HG02588 (cell line): Measurements from ENCODE around the gene SPTSSA.

Experiments used
- ATAC-seq: cut with Tn5 transposase; IDR thresholded peaks from one replicate; pipeline ENCODE4 v1.9.1; 2021; ENCODE audit warnings: mild to moderate bottlenecking, moderate library complexity; ENCODE audit not compliant: unreplicated experiment

The SPTSSA gene

GRCh38 chr14:34472706-34473279 is 10.8 kb upstream of the SPTSSA start:
- ATAC-seq: no peak

GRCh38 chr14:34470319-34470718 is 8.3 kb upstream of the SPTSSA start:
- ATAC-seq: no peak

- ATAC-seq: no peak
Observed at GRCh38 chr14:34466691-34467090, 4.7 kb upstream of the SPTSSA start.

- no peak for ATAC-seq
Observed at GRCh38 chr14:34465069-34465859, 3.2 kb upstream of the SPTSSA start.

GRCh38 chr14:34463598-34463961 is 1.5 kb upstream of the SPTSSA start:
- no peak for ATAC-seq

GRCh38 chr14:34461334-34462131 is 507 bp downstream of the SPTSSA start:
- ATAC-seq: peak; percentile 8

- no peak for ATAC-seq
Observed at GRCh38 chr14:34460841-34461240, 1.2 kb downstream of the SPTSSA start.

- no peak for ATAC-seq
Observed at GRCh38 chr14:34460295-34460694, 1.7 kb downstream of the SPTSSA start.

GRCh38 chr14:34457186-34457585 is 4.9 kb downstream of the SPTSSA start:
- no peak for ATAC-seq

- no peak for ATAC-seq
Observed at GRCh38 chr14:34453226-34453625, 8.8 kb downstream of the SPTSSA start.

- no peak for ATAC-seq
Observed at GRCh38 chr14:34452258-34452822, 9.7 kb downstream of the SPTSSA start.

GRCh38 chr14:34450958-34451357 is 11.1 kb downstream of the SPTSSA start:
- ATAC-seq: no peak

- no peak for ATAC-seq
Observed at GRCh38 chr14:34450542-34450915, 11.5 kb downstream of the SPTSSA start.

GRCh38 chr14:34449819-34450541 is 12.1 kb downstream of the SPTSSA start:
- no peak for ATAC-seq

GRCh38 chr14:34439090-34439489 is 22.9 kb downstream of the SPTSSA start:
- no peak for ATAC-seq

- ATAC-seq: no peak
Observed at GRCh38 chr14:34438438-34438837, 23.6 kb downstream of the SPTSSA start.

- ATAC-seq: no peak
Observed at GRCh38 chr14:34437729-34438080, 24.3 kb downstream of the SPTSSA start.

- ATAC-seq: no peak
Observed at GRCh38 chr14:34436960-34437728, 24.9 kb downstream of the SPTSSA start.

GRCh38 chr14:34436118-34436905 is 25.7 kb downstream of the SPTSSA start:
- no peak for ATAC-seq

GRCh38 chr14:34433957-34434356 is 28.1 kb downstream of the SPTSSA start:
- no peak for ATAC-seq
